ENCODE measurements around the gene PRKCD.

GRCh38 chr3:53191836-53192480 lies 30.9 kb downstream of the PRKCD start:
- TF ChIP-seq CTCF (IDR thresholded peaks at IDR 0.05) (no peak), POLR2A (IDR thresholded peaks at IDR 0.05) (no peak)

All from lower leg skin (tissue), 3 donors.